NCI-H1436 (cell line): Measurements from ENCODE around the gene TTC39A.
A peak's percentile ranks its signal among the peaks of the same experiment; 100 is the strongest.
"Not testable (repeated sequence)": the region's sequence is repeated elsewhere in the genome, so short reads cannot be mapped to it uniquely, and the experiment has no call there.

Experiments
- DNase-seq: peaks from one replicate; lab custom pipeline; 2025; lab: John Stamatoyannopoulos, UW

Gene TTC39A

DNA sequence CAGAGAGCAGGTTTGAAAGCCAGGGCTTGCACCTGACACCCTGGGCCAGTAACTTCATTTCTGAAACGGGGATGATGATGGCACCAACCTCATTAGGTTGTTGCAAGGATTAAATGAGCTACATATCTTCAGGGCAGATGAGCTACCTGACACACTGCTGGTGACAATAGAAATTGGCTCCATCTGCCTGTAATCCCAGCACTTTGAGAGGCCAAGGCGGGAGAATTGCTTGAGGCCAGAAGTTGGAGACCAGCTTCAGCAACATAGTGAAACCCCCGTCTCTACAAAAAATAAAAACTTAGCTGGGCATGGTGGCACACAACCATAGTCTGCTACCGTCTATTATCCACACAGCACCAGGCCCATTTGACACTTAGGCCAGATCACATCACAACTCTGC lies 6.3 kb upstream of the TTC39A start:
- DNase-seq: no peak

DNA sequence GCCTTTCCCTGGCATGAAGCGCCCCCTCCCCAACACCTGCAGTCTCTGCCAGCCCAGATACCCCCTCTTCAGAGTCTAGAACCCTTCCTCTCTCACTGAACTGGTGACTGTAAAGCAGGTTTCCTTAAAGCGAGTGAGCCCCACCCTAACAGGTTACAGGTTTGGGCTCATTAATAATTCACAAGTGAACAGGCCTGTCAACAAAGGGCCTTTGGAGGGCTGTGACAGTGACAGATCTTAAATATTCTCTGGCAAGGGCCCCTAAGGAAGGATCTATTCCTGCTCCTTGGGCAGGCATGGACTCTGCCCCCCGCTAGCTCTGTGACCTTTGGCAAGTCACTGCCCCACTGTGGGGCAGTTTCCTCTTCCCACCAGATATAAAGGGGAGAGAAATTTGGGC lies 5.6 kb upstream of the TTC39A start:
- no peak for DNase-seq

DNA sequence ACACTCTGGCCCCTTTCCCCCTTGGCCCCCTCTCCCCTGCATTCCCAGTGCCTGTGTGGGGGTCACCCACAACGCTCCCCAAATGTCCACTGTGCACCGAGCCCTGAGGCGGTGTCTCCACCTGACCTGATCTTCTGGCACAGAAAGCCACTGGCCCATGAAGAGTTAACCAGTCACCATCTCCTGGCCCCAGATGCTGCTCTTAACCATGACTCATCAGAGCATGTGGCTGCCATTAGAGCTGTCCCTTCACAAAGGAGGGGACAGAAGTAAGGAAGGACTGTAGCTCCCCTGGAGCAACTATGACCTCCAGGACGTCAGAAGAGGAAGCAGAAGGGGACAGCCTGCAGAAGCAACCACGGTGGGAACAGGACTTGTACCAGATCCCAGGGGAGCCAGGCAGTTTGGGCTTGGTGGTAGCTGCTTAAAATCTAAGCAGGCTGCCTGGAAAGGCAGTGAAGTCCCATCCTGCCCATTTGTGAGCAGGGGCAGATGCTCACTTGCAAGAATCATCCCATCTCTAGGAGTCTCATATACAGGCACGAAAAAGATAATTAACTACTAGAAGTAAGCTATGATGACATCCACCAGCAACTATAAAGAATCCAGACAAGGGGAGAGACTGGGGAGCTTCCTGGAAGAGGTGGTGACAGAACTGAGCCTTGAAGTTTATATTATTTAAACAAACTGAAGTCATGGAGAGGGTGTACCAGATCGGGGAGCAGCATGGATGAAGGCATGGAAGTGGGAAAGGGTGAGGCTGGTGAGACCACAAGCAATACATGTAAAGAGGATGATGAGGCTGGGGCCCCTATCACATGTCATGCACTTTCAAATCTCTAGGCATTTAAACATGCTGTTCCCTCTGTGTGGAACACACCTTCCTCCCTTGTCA lies 1.1 kb upstream of the TTC39A start:
- DNase-seq: peak; percentile 19

DNA sequence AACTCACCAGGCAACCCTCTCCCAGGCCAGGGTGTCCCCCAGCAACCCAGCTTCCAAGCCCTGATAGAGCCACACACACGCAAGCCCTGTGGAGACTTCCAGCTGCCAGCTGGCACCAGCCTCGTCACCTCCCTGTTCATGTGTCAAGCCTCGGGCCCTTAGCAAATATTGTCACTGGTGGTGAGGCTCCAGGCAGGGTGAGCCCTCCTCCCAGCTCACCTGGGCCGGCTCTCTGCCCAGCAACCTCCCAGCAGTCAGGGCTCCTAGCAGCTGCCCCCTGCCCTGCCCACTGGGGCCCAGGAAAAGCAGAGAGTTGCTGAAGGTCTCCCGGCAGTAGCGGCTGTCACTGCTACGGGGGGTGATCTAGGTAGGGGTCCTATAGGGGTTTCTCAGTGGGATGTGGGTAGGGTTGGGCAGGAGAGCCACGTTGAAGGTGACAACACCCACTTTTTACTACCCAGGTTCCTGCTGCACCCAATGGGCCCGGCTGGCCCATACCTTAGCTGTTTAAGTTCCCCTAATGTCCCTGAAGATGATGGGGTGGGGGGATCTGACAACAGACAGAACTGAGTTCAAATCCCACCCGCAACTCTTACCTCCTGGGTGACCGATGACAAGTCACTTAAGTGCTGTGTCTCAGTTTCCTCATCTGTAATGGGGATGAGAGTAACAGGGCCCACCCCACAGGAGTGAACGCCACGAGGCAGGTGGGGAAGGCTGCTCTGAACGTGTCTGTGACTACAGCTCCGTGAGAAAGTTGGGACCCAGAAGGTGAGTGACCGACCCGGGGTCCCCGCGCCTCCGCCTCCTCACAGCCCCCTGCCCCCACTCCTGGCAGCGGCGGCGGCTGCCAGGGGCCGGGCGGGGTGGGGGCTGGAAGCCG lies 678 bp downstream of the TTC39A start:
- DNase-seq: no peak

DNA sequence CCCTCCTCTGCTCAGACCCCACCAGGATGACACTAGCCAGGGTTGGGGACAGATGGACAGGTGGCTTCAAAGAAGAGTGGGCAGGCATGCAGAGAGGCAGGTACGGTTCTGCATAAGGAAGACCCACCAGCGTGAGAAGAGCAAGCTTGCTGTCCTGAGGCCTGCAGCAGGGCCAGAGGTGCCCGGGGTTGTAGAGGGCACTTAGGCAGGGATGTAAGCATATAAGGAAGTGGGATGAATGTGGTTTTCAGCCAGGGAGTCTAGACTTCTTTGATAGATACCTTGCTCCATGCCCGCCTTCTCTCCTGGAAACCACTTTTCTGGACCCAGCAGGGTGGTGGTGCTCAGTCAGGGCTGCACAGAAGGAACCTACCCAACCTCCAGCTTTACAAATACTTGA lies 1.4 kb downstream of the TTC39A start:
- no peak for DNase-seq

DNA sequence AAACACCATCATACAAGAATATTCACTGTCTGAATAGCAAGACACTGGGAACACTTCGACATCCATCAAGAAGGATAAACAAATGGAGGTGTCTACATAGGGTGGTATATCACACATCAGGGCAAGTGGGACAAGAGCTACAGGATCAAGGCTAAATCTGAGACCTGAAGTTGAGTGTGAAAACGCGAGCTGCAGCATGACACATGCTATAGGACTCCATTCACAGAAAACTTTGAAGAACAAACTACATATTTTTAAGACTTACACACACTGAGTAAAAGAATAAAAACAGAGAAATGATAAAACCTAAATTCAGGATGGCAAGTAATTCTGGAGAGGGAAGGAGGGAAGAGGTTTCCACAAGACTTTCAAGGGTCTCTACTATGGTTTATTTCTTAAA lies 2.1 kb downstream of the TTC39A start:
- no peak for DNase-seq

DNA sequence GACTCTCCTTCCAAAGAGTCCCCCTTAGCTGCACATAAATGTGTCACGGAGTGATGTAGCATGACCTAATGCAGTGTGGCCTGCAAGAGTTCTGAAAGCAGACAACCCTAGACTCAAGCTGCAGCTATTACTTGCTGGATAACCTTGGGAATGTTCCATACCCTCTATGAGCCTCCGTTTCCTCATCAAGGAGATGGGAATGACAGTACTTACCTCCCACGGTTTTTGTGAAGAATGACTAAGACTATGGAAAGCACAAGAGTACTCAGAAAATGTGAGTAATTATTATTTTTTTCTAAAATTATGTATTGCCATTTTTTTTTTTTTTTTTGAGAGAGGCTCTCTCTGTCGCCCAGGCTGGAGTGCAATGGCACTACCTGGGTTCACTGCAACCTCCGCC lies 3.0 kb downstream of the TTC39A start:
- no peak for DNase-seq

DNA sequence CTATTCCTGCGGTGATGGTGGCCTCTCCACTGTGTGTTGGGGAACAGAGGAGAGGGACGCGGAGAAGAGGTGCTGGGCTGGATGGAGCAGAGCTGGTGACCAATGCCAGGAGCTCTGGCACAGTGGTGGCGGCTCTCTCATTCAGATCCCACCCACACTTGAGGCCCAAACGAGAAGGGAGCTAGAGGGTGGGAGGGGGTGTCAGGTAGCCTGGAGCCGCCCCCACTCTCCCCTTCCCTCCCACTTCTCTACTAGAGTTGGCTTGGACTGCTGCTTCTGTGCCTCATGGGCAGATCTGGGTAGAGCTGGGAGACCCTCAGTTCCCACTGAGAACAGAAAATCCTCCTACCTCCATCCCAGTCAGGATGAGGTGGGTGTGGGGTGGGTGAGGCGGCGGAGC lies 3.5 kb downstream of the TTC39A start:
- no peak for DNase-seq

DNA sequence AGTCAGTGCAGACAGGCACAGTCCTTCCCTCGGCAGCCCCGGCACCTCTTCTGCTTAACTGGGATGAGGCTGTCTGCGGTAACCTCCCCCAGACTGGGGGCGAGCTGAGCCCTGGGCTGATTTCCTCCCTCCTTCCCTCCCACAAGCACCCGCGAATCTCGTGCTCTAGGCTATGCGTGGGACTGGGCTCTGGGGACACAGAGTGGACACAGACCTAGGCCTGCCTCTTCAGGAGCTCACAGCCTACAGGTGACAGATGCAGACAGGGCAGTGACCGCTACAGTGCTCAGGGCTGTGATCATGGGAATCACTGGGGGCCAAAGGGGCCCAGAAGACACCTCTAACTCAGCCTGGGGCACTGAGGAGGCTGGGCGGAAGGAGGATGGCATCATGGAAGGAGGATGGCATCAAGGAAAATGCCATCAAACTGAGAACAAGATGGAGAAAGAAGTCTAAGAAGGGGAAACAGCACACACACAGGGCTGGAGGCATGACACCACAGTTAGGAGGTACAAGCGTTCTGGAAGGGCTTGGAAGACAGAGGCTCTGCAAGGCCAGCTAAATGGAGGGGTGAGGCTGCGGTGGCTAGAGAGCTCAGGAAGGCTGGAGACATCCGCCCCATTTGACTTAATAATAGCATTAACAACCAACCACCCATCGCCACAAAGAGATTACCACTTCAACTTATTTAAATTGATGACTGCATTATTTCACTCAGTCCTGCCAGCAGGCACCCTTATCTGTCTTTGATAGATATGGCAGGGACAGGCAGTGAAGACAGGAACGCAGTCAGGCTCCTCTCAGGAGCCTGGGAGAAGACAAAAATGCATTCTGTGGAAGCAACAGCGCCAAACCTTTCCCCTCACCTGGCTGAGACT lies 4.2 kb downstream of the TTC39A start:
- no peak for DNase-seq

DNA sequence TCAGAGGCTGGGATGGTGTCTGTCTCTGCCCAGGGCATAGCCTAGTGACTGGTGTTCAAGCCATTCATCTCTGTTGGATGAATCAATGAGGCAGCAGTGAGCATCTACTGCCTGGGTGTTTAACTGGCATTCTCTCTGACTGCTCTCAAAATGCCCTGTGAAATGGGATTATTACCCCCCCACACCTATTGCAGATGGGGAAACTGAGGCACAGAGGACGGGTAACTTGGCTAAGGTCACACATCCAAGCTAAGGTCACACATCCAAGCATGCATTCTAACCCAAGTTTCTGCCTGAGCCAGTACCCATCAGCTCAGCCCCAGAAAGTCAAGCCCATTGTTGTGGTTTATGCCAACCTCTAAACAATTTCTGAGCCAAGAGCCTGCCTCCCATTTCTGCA lies 5.0 kb downstream of the TTC39A start:
- DNase-seq: no peak

DNA sequence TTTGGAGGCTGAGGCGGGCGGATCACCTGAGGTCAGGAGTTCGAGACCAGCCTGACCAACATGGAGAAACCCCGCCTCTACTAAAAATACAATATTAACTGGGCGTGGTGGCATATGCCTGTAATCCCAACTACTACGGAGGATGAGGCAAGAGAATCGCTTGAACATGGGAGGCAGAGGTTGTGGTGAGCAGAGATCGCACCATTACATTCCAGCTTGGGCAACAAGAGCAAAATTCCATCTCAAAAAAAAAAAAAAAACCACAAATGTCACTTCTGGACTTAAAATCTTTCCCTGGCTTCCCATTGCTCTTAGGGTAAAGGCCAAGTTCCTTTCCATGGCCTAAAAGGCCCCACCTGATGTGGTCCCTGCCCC lies 5.4 kb downstream of the TTC39A start:
- not testable (repeated sequence) for DNase-seq

DNA sequence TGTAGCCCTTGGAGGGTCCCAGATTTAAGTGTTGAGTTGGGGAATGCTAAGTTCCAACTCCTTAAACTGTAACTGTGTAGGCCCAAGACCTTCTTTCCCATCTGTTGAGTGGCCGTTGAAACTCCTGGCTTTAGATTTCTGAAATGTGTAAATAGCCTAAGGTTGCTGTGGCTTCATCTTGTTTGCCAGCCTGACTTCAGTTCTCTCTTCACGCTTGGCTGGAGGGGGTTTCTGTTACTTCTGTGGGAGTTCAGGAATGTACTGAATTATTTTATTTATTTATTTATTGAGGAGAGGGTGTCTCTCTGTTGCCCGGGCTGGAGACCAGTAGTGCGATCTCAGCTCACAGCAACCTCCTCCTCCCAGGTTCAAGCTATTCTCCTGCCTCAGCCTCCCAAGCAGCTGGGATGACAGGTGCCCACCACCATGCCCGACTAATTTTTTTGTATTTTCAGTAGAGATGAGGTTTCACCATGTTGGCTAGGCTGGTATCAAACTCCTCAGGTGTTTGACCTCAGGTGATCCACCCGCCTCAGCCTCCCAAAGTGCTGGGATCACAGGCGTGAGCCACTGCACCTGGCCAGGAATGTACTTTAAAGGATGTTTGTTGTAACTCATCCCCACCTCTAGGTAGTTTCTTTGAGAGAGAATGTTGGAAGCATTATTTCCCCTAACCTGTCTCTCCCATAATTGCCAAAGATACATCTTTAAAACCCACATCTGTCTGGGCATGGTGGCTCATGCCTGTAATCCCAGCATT lies 5.9 kb downstream of the TTC39A start:
- DNase-seq: no peak

DNA sequence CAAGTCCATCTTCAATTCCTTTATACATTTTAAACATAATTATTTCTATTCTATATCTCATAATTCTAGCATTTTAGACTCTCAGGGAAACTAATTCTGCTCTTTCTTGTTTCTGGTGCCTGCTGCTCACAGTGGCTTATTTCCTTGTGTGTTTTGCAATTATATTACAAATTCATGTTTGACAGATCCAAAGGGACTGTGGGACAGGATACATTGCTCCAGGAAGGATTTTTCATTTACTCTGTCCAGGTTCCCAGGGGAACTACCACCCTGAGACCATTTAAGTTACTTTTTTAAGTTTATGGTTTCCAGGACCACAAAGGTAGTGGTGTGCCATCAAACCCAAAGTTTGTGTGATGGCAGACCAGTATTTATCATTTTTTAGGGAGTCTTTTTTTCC lies 6.6 kb downstream of the TTC39A start:
- no peak for DNase-seq

DNA sequence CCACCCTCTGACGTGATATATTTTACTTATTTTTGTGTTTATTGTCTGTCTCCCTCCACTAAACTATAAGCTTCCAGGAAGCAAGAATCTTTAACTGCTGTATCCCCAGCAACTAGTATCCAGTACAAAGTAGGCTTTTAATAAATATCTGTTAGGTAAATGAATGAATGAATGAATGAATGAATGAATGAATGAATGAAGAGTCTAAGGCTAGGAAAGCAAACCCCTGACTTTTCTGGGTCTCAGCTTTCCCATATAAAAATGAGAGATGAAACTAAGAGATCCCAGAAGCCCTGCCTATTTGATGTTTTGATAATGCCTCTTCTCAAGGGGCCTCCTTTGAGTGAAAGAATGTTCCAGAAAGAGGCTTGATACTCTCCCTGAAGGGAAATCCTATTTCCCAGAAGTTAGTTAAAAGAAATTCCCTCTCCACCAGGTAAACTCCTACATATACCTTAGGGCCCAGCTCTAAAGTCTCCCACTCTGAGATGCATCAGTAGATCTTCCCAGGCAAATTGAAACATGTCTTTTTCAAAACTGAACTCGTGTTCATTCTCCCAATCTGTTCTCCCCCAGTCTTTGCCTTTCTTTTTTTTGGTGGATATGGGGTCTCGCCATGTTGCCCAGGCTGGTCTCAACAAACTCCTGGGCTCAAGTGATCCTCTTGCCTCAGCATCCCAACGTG lies 7.8 kb downstream of the TTC39A start:
- DNase-seq: no peak

DNA sequence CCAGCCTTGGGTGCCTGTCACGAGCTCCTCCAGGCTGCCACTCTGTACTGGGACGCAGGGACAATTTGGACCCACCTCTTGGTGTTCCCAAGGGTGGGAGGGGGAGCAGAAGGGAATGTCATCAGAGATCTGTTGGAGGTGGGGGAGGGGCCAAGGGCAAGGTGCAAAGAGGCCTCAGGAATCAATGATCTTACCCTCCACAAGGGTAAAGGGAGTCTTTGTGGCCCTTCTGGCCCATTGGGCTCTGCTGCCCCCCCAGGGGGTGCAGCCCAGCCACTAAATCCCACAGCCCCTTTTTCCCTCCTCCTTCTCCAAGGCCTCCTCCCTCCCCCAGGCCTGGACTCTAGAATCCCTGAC lies 8.5 kb downstream of the TTC39A start:
- DNase-seq: no peak

DNA sequence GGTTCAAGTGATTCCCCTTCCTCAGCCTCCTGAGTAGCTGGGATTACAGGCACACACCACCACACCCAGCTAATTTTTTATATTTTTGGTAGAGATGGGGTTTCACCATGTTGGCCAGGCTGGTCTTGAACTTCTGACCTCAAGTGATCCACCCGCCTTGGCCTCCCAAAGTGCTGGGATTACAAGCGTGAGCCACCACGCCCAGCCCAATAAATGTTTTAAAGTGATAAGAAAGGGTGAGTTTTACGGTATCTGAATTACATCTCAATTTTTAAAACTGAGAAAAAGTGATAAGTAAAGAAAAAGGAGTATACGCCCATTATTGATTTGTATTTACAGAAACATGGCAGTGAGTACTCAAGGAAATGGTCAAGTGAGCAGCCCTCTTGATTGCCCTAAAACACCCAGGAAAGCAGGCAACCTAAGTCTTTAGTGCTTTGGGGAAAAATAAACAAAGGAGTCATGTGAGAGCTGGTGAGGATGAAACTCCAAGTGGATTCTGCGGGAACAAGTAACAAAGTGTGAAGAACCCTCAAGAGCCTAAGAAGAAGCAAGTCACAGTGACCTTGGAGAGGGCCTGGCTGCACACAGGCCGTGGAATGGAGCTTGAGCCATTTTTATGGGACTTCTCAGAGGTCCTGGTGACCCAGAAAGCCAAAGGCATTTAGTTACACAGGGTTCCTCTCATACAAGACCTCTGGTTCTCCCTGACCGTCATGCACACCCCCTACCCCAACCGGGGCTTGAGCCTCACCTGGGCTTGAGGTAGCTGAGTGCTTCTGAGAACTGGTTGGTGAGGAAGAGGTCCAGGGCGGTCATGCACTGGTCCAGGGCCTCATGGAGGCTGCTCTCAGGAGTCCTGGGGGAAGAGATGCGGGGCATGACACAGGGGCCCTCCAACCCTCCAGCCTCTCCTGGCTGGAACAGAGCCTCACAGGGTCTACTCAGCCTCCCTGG lies 9.1 kb downstream of the TTC39A start:
- no peak for DNase-seq

DNA sequence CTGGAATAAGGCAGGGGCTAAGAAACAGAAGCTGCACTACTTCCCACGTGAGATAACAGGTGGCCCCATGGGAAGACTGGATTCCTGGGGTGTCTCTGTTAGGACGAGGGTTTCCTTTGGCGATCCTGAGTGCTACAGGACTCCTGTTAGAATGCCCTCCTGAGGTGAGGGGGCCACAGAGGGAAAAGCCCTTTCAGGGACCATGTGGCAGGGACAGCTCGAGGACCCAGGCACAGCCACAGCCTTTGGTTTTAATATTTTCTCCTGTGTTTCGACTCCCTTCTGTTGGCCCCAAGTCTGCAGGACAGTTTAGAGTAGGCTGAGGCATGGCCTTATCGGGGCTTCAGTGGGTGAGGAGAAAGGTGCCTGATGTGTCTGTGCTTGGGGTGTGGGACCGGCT lies 12.6 kb downstream of the TTC39A start:
- no peak for DNase-seq

DNA sequence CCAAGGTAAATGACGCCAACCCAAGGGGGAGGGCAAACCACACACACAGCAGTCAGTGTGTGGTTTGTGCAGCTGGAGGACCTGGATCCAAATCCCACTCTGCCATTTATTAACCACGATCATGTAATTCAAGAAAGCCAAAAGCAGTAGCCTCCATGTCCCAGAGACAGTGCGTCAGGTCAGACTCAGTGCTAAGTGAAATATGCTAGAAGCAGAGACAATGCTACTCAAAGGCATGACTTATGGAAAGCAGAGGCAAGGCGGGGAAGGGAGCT lies 13.6 kb downstream of the TTC39A start:
- DNase-seq: no peak

DNA sequence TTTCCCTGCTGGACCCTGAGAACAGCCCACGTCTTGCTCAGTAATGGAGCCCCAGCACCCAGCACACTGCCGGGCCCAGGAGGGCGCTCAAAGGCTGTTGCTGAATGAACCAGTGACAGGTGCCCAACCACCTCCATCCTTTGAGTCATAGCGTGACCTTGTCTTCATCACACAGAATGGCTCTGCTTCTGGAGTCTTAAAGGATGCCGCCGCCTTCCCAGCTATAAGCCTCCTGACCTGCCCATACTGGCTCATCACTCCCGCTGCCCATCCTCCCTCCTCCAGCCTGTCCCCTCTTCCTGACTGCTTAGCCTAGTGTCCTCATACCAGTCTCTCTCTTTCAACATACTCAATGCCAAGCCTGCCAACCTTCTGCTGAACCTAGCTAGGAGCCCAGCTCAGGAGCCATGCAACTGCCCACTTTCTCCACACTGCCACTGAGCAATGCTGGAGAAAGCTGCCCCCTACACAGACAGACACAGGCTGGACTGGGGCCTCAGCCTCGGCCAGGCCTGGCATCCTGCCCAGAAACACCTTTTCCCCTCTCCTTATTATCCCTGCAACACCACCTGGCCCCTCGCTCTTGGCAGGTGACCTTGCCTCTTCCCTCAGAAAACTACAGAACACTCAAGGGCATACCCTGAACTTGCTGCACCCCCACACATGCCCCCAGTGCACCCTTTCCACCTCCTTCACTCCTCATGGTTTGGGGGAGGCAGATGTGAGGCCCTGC lies 14.1 kb downstream of the TTC39A start:
- no peak for DNase-seq
